ENCODE results near the gene GCSH.

Gene GCSH

DNA sequence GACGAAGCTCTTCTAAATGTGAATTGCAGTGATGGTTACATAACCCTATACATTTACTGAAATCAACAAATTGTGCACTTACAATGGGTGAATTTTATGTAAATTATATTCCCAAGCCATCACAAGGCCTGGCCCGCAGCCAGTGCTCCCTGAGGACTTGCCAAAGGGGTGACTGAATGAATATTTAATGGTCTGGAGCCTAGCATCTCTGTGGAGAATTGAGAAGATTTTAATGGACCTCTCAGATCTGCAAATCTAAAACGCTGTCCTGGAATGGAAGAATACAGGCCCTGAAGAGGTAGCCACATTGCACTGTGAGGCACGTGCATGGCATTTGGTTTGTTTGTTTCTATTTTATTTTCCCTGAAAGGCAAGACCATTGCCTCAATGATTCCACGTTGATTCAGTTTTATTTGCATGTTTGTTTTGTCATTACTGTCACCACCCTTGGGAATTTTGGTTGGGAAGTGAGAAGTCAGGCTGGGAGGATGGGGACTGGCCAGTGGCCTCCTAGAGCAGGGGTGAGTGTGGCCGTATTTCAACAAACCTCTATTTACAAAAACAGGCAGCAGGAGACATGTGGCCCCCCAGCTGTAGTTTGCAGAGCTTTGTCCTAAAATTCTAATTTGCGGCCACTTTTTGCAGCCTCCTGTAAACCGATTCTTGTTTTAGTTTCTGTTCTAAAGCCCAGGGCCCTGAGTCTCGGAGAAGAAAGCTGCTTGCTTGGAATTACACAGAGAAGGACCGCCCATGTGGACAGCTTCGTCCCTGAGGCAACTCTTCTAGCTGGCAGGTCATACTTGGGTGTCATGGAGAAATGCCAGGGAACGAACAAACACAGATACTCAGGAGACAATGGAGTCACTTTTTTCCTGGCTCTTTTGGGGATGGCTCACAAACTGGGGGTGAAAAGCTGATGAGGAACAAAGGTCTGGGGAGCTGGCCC is 40.5 kb upstream of the GCSH start:
- TF ChIP-seq, protein P1, sequence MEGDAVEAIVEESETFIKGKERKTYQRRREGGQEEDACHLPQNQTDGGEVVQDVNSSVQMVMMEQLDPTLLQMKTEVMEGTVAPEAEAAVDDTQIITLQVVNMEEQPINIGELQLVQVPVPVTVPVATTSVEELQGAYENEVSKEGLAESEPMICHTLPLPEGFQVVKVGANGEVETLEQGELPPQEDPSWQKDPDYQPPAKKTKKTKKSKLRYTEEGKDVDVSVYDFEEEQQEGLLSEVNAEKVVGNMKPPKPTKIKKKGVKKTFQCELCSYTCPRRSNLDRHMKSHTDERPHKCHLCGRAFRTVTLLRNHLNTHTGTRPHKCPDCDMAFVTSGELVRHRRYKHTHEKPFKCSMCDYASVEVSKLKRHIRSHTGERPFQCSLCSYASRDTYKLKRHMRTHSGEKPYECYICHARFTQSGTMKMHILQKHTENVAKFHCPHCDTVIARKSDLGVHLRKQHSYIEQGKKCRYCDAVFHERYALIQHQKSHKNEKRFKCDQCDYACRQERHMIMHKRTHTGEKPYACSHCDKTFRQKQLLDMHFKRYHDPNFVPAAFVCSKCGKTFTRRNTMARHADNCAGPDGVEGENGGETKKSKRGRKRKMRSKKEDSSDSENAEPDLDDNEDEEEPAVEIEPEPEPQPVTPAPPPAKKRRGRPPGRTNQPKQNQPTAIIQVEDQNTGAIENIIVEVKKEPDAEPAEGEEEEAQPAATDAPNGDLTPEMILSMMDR (IDR thresholded peaks at IDR 0.05; ENCODE audit: low read depth, low read length, missing control alignments), result no peak
- H3K4me3 ChIP-seq (replicated peaks; ENCODE audit: low read depth, low read length), result no peak overlapping the region
- DNase-seq (ENCODE audit: extremely low read depth, low read depth), result no peak

DNA sequence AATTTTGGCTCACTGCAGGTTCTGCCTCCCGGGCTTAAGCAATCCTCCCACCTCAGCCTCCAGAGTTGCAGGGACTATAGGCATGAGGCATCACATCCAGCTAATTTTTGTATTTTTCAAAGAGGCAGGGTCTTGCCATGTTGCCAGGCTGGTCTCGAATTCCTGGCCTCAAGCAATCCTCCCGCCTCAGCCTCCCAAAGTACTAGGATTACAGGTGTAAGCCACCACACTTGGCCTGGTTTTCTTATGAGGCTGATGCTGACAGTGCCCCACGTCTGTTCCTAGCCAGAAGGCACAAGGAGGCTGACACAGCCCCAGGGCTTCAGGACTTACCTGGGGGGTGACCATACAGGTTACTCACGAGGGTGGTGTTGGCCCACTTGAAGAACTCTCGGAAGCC is 33.9 kb upstream of the GCSH start:
- DNase-seq (ENCODE audit: extremely low read depth, low read depth), result no peak
- no peak overlapping the region for H3K4me3 ChIP-seq (replicated peaks; ENCODE audit: low read depth, low read length)
- TF ChIP-seq, protein P1 (IDR thresholded peaks at IDR 0.05; ENCODE audit: low read depth, low read length, missing control alignments), result no peak

DNA sequence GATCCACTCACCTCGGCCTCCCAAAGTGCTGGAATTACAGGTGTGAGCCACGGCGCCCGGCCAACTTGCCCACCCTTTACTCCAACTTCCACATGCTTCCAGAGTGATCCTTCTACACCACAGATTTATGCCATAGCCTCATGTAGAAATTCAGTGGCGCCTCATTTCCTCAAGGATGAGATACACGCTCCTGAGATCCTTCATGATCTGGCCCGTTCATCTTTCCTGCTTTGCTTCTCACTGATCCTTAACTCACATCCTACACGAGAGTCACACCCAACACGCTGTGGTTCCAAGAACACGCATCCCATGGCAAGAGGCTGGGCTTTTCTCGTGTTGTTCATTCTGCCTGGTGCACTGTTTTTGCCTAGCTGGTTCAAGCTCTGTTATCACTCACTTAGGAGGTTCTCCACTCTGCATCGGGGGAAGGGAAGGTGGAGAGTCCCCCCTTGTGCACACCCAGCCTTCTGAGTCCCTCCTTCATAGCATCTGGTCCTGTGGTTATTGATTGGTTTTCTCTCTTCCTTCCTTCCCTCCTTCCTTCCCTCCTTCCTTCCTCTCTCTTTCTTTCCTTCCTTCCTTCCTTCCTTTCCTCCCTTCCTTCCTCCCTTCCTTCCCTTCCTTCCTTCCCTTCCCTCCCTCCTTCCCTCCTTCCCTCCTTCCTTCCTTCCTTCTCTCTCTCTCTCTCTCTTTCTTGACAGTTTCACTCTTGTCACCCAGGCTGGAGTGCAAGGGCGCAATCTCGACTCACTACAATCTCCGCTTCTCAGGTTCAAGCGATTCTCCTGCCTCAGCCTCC is 32.7 kb upstream of the GCSH start:
- no peak for DNase-seq (ENCODE audit: extremely low read depth, low read depth)
- TF ChIP-seq, protein P1 (IDR thresholded peaks at IDR 0.05; ENCODE audit: low read depth, low read length, missing control alignments), result no peak
- no peak overlapping the region for H3K4me3 ChIP-seq (replicated peaks; ENCODE audit: low read depth, low read length)

DNA sequence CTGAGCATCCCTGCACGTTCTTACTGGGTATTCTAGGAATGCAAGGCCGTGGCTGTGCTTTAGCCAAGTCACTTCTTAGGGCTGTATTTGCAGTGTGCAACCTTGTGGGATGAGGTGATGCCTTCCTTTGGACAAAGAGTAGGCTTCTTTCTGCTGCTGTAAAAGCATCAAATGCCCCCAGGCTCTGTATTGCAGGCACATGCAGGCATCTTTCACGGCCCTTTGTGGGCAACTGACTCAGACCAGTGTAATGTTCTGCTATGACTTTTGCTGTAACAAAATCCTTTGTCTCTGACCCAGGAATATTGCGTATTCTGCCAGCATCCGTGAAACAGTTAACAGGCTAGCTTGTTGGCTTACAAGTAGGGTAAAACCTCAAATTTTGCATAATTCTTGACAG is 30.9 kb upstream of the GCSH start:
- no peak for DNase-seq (ENCODE audit: extremely low read depth, low read depth)
- H3K4me3 ChIP-seq (replicated peaks; ENCODE audit: low read depth, low read length), result no peak overlapping the region
- TF ChIP-seq, protein P1 (IDR thresholded peaks at IDR 0.05; ENCODE audit: low read depth, low read length, missing control alignments), result no peak

DNA sequence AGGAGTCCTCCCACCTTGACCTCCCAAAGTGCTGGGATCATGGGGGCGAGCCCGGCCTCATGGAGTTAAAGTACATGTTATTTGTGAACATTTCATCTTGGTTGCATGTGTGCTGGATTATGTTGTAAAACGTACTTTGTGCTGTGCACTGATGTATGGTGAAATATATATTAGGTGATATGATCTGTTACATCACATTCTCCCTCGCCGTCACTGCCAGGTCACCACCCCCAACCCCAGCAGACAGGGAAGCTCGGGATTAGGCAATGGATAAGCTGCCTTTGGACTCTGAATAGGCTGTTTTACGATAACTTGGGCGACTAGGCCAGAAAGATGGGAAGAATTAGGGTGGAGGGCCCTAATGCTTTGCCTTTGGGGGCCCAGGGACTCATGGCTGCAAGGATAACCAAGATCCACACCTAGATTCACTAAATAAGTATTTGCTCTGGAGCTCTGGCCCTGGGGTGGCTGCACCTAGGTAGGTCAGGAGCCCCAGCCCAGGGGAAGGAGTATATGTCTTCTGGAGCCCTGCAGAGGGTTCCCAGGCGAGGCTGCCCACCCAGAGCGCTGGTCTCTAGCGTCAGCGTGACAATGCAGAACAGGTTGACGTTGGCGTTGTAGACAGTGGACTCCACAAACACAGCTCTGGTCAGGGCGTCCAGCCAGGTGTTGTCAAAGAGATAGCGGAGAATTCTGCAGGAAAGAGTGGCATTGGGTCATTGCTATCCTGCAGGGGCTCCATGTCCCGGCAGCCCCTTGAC is 27.1 kb upstream of the GCSH start:
- TF ChIP-seq, protein P1 (IDR thresholded peaks at IDR 0.05; ENCODE audit: low read depth, low read length, missing control alignments), result no peak
- no peak for DNase-seq (ENCODE audit: extremely low read depth, low read depth)
- H3K4me3 ChIP-seq (replicated peaks; ENCODE audit: low read depth, low read length), result no peak overlapping the region

DNA sequence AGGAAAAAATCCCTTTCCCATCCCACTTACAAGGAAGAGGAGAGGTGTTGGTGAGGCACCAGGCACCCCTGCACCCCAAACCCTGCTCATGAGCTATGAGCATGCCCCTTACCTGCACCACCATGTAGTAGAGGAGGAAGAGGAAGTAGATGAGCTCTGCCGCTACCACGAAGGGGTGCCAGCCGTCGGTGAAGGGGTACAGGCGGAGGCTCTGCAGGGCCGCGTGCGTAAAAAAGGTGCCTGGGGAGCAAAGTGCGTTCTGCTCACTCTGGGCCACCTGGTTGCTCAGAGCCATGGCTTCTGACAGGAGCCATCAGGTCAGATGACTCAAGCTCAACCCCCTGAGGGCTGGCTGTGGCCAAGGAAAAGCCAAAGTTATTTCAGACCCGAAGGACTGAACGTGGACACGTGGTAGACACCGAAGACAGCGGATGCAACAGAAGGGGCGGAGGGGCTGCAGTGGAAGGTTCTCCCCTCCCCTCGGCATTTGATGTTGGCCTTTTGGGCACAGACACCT is 25.3 kb upstream of the GCSH start:
- TF ChIP-seq, protein P1 (IDR thresholded peaks at IDR 0.05; ENCODE audit: low read depth, low read length, missing control alignments), result no peak
- no peak overlapping the region for H3K4me3 ChIP-seq (replicated peaks; ENCODE audit: low read depth, low read length)
- no peak for DNase-seq (ENCODE audit: extremely low read depth, low read depth)

Data from HFF-Myc (cell line).